Omental fat pad (tissue), 4 donors: ENCODE results near the gene NPC1. TPM values are rescaled to one million over a fixed set of nuclear protein-coding genes. Genes with fewer than 3 reads are reported as not detected.

ENCODE experiments used
- ATAC-seq: fragments of 150-250 bp; one replicate; pipeline ENCODE4 v1.9.1; 2016; ENCODE audit warnings: mild to moderate bottlenecking, moderate library complexity; ENCODE audit not compliant: low FRiP score
- DNase-seq: peaks from one replicate; pipeline ENCODE4 v3.0.0-alpha.2; 2019; ENCODE audit warnings: low spot score
- total RNA-seq, 4 donors: library from RNA; depleted of rRNA; stranded (reverse); fragments of >200 nt; gene quantifications; one replicate each; pipeline ENCODE4 v1.1.0, GENCODE V29; 2016
- TF ChIP-seq, protein P1 (sequence below), 3 donors: fragments of 450-650 bp; IDR thresholded peaks; one replicate each; pipeline ENCODE4 v1.5.1; 2016 to 2017; ENCODE audit warnings: antibody characterized with exemption in 3 of 3, mild to moderate bottlenecking in 3 of 3, moderate library complexity in 2 of 3

The NPC1 gene
- total RNA-seq = 100 to 1,000 TPM in 1 of 4 donors, 10 to 100 TPM in 3; 49.3 to 116 (median 54.7) TPM

- ATAC-seq (peak; percentile 96), DNase-seq (peak; percentile 70)
Observed at GRCh38 chr18:23586249-23587196, at the start of gene NPC1. NPC1 (minus strand) TSS chr18:23586506; CDS start chr18:23586343, 163 bp downstream.

DNA sequence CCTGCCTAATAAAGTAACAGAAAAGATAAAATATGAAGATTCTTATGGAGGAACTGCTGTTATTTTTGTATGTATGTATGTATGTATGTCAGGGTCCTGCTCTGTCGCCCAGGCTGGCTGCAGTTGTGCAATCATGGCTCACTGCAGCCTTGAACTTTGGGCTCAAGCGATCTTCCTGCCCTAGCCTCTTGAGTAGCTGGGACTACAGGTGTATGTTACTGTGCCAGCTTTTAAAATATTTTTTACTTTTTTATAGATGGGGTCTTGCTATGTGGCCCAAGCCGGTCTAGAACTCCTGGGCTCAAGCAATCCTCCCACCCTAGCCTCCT is 49.7 kb upstream of the NPC1 start:
- ATAC-seq (no peak), DNase-seq (no peak)
- TF ChIP-seq, protein P1, sequence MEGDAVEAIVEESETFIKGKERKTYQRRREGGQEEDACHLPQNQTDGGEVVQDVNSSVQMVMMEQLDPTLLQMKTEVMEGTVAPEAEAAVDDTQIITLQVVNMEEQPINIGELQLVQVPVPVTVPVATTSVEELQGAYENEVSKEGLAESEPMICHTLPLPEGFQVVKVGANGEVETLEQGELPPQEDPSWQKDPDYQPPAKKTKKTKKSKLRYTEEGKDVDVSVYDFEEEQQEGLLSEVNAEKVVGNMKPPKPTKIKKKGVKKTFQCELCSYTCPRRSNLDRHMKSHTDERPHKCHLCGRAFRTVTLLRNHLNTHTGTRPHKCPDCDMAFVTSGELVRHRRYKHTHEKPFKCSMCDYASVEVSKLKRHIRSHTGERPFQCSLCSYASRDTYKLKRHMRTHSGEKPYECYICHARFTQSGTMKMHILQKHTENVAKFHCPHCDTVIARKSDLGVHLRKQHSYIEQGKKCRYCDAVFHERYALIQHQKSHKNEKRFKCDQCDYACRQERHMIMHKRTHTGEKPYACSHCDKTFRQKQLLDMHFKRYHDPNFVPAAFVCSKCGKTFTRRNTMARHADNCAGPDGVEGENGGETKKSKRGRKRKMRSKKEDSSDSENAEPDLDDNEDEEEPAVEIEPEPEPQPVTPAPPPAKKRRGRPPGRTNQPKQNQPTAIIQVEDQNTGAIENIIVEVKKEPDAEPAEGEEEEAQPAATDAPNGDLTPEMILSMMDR (IDR thresholded peaks at IDR 0.05) = no peak

More at GRCh38 chr18:23586249-23587196, at the start of gene NPC1:
- TF ChIP-seq, protein P1 (IDR thresholded peaks at IDR 0.05) = peak in 1 of 3 donors; percentile 59

DNA sequence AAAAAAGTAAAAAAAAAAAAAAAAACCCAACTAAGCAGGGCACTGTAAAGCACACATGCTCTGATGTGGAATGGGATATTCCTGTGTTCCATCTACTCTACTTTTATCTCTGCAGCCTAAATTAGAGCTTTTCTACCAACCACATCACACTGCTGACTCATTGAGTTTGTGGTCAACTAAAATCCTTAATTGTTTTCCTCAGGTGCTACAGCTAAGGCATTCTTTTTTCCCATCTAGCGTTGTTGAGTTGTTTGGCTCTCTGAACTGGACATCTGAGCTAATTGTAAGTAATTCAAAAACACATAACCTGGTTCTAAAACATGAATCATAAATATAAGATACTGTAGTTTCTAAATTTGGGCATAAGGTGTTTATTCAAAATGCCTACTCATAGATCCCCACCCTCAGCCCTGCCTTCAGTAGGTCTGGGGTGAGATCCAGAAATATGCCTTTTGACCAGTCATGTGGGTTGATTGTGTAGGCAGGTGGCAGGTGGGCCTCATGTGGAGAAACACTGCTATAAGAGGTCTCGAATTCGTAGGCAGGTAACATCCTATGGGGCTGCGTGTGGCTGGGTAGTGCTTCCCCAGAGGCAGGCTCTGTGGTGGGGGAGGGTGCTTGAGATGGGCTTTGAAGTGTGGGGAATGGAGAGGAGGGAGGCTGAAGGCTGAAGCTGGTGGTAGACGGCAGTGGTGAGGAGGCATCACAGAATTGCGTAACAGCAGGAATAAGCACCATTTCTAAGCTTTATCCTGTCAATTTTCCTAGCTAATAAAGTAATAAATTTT is 49.2 kb upstream of the NPC1 start:
- no peak for DNase-seq
- TF ChIP-seq, protein P1 (IDR thresholded peaks at IDR 0.05) = no peak
- no peak for ATAC-seq

- TF ChIP-seq, protein P1 (IDR thresholded peaks at IDR 0.05) = no peak
- no peak for DNase-seq
- no peak for ATAC-seq
Observed at GRCh38 chr18:23634692-23635091, 48.4 kb upstream of the NPC1 start.

- TF ChIP-seq, protein P1 (IDR thresholded peaks at IDR 0.05) = no peak
- no peak for DNase-seq
- ATAC-seq = no peak
Observed at GRCh38 chr18:23632615-23633014, 46.3 kb upstream of the NPC1 start.

DNA sequence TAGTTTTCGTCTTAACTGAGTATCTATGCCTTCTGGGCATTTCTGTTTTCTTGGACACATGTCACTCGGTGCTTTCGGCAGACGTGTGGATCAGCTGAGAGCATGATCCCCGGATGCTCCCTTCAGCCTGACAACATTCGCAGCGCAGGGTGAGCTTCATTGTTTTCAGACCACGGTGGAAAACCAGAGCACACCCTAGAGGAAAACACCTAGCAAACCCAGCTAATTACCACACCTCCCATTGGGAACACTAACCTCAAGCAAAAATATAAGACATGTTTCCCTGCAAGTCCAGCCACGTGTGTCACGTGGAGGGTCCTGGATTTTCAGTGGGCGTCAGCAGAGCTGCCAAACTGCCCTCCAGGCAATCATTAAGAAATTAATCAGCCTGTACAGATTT is 45.4 kb upstream of the NPC1 start:
- TF ChIP-seq, protein P1 (IDR thresholded peaks at IDR 0.05) = no peak
- no peak for DNase-seq

More for the DNA sequence above, 45.4 kb upstream of the NPC1 start:
- ATAC-seq = no peak
